ENCODE results near the gene COL2A1.

DNA sequence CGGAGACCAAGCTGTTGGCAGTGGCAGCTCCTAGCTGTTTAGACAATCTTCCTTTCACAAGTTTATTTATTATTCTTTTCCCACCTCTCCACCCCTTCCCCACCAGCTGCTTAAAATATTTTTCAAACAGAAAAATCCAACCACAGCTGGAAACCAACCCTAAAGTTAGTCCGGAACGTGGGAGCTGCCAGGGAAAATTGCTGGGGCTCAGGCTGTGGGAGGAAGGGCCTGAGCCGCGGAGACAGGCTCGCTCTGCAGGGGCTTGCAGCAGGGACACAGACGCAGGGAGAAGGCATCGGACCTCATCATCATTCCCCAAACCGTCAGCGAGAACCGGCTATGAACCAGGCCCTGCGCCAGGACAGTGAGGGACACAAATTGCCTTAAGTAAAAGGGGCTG is 56.9 kb downstream of the COL2A1 start:
- no peak for TF ChIP-seq POLR2A (IDR thresholded peaks at IDR 0.05)
- no peak for TF ChIP-seq CTCF (IDR thresholded peaks at IDR 0.05)
